HG03095 (cell line): ENCODE results near the gene EIF4A3.

ENCODE experiments used
- ATAC-seq: cut with Tn5 transposase; IDR thresholded peaks from one replicate; pipeline ENCODE4 v1.9.1; 2021; ENCODE audit warnings: moderate library complexity; ENCODE audit not compliant: unreplicated experiment

The EIF4A3 gene

DNA sequence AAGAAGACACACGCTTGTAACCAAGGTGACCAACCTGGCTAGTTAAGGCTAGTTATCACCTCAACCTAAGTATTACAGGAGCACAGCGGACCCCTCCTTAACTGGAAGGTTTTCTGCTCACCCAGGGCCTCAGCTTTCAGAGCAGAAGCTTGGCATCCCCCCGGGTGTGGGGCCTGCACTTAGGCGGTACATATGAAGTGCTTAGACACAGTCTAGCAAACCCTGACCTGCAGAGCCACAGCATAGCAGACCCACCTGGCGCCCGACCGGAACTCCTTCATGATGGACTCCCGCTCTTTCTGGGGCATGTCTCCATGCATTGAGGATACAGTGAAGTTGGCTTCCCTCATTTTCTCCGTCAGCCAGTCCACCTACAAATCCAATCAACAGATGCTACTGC, 9.8 kb downstream of the EIF4A3 start:
- ATAC-seq = no peak

DNA sequence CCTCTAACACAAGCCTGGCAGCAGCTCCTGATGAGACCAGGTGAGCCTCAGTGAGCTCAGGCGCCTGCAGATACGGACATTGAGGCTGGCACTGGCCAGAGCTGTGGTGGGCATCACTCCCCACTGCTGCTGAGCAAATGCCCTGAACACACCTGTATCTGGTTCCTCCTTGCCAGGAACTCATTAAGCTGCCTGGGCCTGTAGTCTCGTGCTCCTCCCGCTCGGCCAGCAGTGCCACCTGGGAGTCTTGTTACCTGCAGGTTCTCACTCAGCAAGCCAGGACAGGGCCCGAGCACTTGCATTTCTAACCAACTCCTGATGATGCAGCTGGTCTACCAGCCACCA, 13.3 kb downstream of the EIF4A3 start:
- no peak for ATAC-seq

DNA sequence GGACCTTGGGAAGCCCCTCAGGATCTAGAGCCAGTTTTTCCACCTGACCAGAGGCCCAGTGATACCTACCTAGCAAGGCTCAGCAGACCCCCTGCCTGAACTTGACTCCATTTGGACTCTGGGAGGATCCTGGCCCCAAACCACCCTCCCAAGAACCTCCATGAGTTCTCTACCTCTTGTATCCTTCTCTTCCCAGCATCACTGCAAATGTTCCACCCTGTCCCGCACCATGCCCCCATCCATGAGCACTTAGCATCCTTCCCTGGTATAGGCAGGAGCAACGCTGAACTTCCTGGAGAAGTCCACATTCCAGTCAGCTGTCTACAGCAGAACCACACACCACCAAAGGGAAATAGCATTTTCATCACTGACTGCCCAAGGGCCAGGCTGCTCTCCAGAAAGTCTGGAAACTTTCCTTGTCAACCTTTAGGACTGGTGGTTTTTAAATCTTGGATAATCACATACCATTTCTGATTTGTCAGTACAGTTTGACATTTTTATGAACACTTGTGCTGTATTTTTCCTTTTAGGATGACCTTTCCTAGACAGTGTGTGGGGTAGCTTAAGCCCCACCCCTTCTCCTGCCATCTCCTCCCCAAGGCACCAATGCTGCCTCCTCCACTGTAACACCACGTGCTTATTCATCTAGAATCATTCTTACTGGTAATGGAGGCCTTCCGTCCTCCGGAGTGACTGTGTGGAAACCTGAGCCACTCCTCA, 13.9 kb downstream of the EIF4A3 start:
- no peak for ATAC-seq

DNA sequence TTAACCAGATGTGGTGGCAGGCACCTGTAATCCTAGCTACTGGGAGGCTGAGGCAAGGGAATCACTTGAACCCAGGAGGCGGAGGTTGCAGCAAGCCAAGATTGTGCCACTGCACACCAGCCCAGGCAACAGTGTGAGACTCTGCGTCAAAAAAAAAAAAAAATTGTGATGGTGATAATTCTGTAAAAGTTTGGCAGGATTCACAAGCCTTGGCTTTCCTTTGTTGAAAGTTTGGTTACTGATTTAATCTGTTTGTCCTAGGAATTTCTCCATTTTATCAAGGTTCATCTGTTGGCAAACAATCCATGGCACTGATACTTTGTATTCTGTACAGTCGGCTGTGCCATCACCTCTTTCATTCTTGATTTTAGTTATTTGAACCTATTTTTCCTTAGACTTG, 15.9 kb downstream of the EIF4A3 start:
- ATAC-seq = no peak

DNA sequence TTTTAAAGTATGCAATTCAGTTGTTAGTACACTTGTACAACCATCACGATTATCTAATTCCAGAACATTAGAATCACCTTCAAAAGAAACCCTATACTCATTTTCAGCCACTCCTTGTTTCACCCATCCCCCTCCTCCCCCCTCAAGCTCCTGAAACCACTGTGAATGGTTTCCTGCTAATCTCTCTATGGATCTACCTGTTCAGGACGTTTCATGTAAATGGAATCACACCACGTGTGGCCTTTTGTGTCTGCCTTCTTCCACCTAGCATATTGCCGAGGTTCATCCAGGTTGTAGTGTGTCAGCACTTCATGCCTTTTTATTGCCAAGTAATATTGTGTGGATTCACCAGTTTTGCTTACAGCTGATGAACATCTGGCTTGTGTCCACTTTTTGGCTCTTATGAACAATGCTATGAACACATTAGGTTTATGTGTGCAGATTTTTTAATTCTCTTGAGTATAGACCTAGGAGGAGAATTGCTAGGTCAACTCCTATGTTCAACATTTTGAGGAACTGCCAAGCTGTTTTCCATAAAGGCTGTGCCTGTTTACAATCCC, 17.8 kb downstream of the EIF4A3 start:
- no peak for ATAC-seq

DNA sequence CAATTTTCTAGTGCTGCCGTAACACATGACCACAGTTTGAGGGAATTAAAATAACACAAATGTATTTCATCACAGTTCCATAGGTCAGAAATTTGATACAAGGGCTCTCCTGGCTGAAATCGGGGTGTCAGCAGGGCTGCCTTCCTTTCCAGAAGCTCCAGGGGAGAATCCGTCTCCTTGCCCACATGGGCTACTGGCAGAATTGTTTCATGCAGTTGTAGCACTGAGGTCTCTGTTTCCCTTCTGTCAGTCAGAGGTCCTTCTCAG, 20.5 kb downstream of the EIF4A3 start:
- ATAC-seq = no peak

DNA sequence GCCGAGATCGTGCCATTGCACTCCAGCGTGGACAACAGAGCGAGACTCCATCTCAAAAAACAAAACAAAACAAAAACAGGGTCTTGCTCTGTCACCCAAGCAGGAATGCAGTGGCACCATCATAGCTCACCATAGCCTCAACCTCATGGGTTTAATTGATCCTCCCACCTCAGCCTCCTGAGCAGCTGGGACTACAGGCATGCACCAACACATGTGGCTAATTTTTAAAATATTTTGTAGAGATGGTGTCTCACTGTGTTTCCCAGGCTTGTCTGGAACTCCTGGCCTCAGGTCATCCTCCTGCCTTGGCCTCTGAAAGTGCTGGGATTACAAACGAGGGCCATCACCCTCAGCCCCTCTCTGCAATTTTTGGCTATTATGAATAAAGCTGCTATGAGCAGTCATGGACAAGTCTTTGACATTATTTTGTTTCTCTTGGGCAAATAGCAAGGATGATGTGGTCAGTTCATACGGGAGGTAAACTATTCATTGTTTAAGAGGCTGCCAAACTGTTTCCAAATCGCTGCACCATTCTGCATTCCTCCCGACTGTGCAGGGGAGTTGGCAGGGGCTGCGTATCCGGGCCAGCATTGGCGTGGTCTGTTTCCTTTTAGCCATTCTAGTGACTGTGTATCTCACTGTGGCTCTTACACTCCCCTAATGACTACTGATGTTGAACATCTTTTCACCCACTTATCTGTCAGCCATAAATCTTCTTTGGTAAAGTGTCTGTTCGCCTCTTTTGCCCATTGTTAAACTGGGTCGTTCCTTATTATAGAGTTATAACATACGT, 21.1 kb downstream of the EIF4A3 start:
- no peak for ATAC-seq

DNA sequence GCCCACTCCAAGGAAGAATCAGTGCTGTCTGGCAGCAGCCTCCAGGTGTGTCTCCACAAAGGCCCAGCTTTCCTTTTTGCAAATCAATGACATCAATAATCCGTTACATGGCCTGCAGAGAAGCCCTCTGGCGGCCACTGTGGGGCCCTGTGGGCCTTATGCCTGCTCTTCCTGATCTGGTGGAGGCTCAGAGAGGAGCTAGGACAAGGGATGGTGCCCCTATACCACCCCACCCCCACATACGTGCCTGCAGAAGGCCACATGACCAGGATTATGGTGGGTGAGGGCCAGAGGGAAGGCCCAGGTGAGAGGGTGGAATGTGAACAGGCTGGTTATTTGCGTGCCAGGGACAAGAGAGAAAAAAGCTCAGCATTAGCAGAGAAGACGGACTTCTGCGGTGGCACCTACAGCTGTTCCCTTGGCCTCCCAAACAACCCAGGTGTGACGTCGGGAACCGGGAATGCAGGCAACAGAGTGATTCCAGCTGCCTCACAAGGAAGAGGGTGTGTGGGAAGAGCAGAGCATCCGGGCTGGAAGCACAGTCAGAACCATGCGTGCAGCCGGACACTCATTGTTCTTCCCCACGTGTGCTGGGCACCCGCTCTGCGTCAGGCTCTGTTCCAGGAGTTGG, 22.5 kb downstream of the EIF4A3 start:
- ATAC-seq = no peak

DNA sequence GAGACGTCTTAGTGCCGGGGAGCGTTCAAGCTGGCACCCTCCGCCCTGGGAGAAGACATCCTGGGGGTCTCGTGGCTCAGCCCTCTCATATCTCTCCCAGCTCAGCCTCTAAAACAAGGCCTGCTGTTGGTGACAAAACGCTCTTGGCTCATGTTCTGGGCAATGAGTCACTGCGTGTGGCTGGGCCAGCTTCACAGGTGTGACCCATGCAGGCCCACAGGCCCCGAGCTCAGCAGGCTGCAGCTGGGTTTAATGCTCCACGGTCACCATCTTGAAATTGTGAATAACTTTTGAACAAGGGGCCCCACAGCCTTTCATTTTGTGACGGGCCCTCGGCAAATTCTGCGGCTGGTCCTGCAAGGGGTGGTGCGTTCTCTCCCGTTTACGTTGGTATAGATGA, 23.1 kb downstream of the EIF4A3 start:
- no peak for ATAC-seq

DNA sequence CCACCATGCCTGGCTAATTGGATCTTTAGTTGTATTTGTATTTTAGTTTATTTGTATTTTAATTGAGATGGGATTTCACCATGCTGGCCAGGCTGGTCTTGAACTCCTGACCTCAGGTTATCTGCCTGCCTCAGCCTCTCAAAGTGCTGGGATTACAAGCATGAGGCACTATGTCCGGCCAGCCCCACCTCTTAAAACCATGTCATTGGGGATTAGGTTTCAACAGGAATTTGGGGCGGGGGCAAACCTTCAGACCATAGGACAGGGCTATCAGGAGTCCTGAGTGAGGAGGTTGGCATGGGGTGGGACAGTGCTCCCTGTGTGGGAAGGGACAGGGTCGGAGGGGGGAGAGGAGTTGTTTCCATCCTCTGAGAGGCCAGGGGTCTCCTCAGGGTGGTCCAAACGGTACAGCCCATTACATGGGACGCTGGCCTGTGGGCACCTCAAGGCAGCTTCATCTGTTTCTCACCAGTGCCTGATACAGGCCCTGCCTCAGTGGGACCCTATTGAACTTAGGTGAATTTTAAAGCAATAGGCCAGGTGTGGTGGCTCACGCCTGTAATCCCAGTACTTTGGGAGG, 23.9 kb downstream of the EIF4A3 start:
- ATAC-seq = no peak

DNA sequence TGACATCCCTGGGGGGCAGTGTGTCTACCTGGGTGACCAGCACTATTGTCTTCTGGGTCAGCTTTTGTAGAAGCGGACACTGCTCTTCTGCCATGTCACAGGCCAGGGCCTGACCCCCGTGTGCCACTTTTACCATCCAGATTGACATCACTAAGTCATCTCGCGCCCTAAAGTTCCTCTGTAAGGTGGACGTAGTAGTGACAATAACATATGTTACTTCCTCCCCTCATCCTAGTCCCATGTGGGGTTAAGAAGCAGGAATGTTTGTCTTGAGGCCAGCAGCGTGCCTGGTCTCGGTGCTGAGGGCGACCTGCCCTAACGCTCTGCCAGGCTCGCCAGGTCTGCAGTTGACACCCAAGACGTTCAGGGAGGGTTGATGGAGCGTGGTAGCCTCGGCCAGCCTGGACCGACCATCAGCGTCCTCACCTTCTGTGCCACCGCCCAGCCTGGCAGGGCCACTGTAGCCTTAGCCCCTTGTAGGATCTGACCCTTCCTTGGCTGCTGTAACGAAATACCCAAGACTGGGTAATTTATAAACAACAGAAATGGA, 24.8 kb downstream of the EIF4A3 start:
- no peak for ATAC-seq

DNA sequence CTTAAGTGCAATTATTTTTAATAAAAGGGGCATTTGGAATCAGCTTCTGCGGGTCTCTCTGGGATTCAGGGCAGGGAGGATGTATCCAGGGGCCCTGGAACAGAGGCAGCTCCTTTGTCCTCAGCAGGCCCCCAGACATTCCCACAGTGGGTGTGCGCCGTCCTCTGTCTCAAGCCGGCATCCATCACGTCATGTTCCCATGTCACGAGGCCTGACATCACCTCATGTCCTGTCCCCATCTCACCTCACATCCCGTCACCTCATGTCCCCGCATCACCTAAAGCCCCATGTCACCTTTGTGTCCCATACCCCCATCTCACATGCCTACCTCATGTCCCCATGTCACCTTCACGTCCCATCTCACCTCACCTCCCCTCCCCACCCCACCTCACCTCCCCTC, 27.1 kb downstream of the EIF4A3 start:
- ATAC-seq = no peak

DNA sequence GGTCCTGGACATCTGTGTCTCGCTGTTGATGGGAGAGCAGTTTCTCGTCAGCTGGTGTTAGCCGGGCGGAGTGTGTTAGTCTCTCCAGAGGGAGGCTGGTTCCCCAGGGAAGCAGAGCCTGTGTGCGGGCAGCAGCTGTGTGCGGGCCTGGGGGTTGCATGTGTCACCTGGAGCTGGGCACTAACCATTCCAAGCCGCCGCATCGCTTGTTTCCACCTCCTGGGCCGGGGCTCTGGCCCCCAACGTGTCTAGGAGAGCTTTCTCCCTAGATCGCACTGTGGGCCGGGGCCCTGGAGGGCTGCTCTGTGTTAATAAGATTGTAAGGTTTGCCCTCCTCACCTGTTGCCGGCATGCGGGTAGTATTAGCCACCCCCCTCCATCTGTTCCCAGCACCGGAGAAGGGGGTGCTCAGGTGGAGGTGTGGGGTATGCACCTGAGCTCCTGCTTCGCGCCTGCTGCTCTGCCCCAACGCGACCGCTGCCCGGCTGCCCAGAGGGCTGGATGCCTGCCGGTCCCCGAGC, 27.6 kb downstream of the EIF4A3 start:
- ATAC-seq = no peak

DNA sequence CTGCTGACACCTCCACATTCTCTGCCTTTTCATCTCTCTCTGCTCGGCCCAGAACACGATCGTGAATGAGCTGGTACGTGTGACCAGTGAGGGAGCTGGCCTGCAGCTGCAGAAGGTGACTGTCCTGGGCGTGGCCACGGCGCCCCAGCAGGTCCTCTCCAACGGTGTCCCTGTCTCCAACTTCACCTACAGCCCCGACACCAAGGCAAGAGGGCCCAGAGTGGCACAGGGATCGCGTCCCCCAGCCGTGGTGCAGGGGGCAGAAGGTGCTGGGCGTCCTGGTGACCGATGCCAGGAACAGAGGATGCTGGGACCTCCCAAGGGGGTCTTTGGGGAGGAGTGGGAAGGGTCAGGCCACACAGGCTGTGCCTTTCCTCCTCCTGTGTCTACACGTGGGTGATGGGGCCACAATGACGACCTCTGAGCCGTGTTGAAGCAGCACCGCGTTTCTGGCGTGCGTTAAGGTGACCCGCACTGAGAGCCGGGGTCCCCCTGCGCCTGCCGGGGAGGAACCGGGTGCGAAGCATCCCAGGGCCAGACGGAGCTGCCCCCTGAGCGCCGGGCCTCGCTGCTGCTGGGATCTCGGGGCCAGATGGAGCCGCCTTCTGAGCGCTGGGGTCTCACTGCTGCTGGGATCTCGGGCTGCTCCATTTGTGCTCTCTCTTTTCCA, 28.2 kb downstream of the EIF4A3 start:
- no peak for ATAC-seq

DNA sequence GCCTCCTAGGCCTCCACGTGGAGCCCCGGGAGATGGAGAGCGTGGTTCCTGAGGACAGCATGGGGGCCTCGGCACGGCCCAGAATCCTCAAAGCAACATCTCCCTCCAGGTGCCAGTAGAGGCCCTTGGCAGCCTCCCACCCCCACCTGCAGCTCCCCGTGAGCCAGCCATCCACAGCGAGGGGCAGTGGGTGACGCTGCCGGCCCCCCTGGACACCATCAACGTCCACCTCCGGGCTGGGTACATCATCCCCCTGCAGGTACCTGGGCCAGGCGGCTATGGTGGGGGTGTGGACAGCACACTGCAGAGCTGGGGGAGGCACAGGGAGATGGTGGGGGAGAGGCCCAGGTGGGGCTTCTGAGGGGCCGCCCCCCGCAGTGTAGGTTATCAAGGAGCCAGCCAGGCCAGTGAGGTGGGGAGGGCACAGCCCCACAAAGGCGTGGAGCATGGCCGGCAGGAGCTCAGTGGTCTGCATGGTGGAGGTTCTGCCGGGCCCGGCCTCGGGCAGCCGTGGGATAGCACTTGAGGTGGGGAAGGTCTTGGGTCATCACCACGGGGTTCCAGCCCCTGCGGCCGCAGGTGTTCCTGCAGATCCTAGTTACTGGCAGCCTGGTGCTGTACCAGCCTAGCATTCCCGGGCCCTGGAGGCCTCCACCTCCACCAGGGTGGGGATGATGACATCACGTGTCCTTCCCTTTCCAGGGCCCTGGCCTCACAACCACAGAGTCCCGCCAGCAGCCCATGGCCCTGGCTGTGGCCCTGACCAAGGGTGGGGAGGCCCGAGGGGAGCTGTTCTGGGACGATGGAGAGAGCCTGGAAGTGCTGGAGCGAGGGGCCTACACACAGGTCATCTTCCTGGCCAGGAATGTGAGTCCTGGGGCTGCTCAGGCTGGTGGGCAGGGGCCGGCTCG, 29.2 kb downstream of the EIF4A3 start:
- ATAC-seq = no peak

DNA sequence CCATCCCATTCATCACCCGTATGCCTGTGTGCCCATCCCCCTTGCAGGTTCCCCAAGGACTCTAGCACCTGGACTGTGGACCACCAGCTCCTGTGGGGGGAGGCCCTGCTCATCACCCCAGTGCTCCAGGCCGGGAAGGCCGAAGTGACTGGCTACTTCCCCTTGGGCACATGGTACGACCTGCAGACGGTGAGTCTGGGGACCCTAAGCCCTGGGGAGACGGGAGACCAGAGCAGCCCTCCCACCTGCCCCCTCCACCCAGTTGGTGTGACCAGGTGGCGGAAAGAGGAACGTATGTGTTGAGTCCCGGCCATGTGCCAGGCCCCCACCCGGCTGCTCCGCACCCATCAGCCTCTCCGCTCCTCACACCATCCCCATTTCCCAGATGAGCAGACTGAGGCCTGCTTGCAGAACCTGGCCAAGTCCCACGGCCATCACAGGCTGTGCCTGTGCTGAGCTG, 30.0 kb downstream of the EIF4A3 start:
- ATAC-seq = no peak

DNA sequence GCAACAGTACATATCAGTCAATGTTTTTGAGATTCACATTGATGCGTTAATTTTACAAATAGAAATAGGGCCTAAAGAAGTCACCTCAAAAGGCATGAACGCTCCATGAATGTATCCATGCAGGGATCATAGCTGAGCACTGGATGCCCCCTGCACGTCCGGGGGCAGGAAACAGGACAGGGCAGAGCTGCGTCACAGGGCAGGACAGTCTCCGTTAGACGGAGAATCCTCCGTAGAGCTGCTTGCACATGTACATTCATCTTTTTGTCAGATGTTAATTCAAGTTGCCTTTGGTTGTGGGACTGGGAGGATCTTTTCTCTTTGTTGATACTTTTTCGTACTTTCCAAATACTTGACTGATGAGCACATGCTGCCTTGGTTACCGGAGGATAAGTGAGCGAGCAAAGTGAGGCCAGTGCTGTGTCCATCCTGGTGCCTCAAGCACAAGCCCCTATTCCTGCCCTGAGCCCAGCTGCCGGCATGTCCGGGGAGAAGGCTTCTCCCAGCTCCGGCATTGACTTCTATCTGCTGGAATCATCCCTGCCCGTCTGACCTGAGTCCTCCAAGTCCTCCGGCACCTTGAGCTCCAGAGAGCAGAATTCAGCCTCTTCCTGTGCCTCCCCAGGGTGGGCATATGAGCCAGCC, 30.5 kb downstream of the EIF4A3 start:
- ATAC-seq = no peak

DNA sequence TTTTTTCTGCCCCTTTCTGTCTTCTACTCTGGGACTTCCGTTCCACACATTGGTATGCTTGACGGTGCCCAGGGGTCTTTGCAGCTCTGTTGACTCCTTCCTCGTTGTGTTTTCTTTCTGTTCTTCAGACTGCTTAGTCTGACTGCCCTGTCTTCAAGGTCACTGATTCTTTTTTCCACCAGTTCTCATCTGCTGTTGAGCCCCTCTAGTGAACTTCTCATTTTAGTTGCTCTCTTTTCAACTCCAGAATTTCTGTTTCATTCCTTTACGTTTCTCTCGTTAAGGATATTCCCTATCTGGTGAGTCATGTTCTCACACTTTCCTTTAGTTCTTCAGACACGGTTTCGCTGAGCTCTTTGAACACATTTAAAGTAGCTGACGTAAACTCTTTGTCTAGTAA, 31.8 kb downstream of the EIF4A3 start:
- no peak for ATAC-seq

DNA sequence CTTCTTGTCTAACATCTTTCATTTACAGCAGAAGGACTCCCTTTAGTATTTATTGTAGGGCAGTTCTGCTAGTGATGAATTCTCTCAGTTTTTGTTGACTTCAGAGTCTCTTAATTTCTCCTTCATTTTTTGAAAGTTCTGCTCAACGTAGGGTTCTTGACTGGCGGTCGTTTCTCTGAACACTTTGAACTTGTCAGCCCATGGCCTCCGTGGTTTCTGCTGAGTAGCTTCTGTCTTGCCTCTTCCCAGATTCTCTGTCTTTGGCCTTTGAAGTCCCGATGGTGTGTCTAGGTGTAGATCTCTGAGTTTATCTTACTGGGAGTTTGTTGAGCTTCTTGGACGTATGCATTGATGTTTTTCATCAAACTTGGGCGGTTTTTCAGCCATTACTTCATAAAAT, 32.2 kb downstream of the EIF4A3 start:
- no peak for ATAC-seq
